Caco-2 (cell line): ENCODE data around the gene CIB1. TPM values are rescaled to one million over a fixed set of nuclear protein-coding genes. Genes with fewer than 3 reads are reported as not detected.

Experiments used
- BruUV-seq: library from RNA; stranded (reverse); fragments of 400-500 nt; replicated peaks from 2 replicates; lab custom pipeline; 2021; lab: Mats Ljungman, UMichigan
- CTCF ChIA-PET: fragments of 300-600 bp; sonication (Branson Sonifier 250); formaldehyde crosslinking; loops from one replicate; lab custom pipeline; 2022; ENCODE audit warnings: antibody characterized with exemption; lab: Charles Lee
- POLR2A ChIA-PET: fragments of 300-600 bp; sonication (Branson Sonifier 250); formaldehyde crosslinking; loops from one replicate; lab custom pipeline; 2022; ENCODE audit warnings: antibody characterized with exemption; lab: Charles Lee
- DNase-seq, 2 experiments: peaks; one replicate each; pipeline versions ENCODE4 v3.0.0 to v3.0.0-alpha.2; 2020 to 2022
- H3K27me3 ChIP-seq: replicated peaks from 2 replicates; pipeline ENCODE4 v1.6.0; 2011; ENCODE audit warnings: low read length; ENCODE audit not compliant: control insufficient read depth, insufficient read depth
- H3K36me3 ChIP-seq: 2 replicates; pipeline ENCODE4 v1.5.1; 2011; ENCODE audit warnings: low read length; ENCODE audit not compliant: control insufficient read depth, insufficient read depth
- H3K4me1 ChIP-seq: fragments of 250-450 bp; sonication (Bioruptor Pico); 2 replicates; pipeline ENCODE4 v1.5.1; 2020; ENCODE audit warnings: mild to moderate bottlenecking
- H3K4me3 ChIP-seq: 2 replicates; pipeline ENCODE4 v1.5.1; 2011; ENCODE audit warnings: low read depth, mild to moderate bottlenecking, control low read depth, low read length
- H3K9me3 ChIP-seq: fragments of 250-450 bp; sonication (Bioruptor Pico); 2 replicates; pipeline ENCODE4 v1.5.1; 2020; ENCODE audit warnings: mild to moderate bottlenecking, moderate library complexity
- H3K27ac Mint-ChIP-seq: one replicate; pipeline ENCODE4 v1.8.0; 2022; ENCODE audit warnings: mixed read lengths; ENCODE audit not compliant: unreplicated experiment
- H3K27me3 Mint-ChIP-seq: one replicate; pipeline ENCODE4 v1.8.0; 2022; ENCODE audit warnings: mixed read lengths; ENCODE audit not compliant: insufficient read depth, unreplicated experiment
- H3K36me3 Mint-ChIP-seq: one replicate; pipeline ENCODE4 v1.8.0; 2022; ENCODE audit warnings: mild to moderate bottlenecking, mixed read lengths; ENCODE audit not compliant: insufficient read depth, unreplicated experiment
- H3K4me1 Mint-ChIP-seq: one replicate; pipeline ENCODE4 v1.8.0; 2022; ENCODE audit warnings: low read depth, mixed read lengths; ENCODE audit not compliant: unreplicated experiment
- H3K4me3 Mint-ChIP-seq: one replicate; pipeline ENCODE4 v1.8.0; 2022; ENCODE audit warnings: mild to moderate bottlenecking, moderate library complexity, mixed read lengths; ENCODE audit not compliant: unreplicated experiment
- H3K9me3 Mint-ChIP-seq: one replicate; pipeline ENCODE4 v1.8.0; 2022; ENCODE audit warnings: mixed read lengths; ENCODE audit not compliant: unreplicated experiment
- intact Hi-C: fragments of 100-400 bp; cut with micrococcal nuclease; formaldehyde crosslinking; loops from one replicate; pipeline ENCODE4 v1.10.0; 2022; ENCODE audit not compliant: unreplicated experiment
- total RNA-seq: library from RNA; stranded (reverse); gene quantifications from 2 replicates; pipeline ENCODE4 v1.2.3, GENCODE V29; 2022
- TF ChIP-seq, protein P1 (sequence below), 2 experiments: fragments of 200-600 bp in 1 of 2; IDR thresholded peaks; 1 replicate in 1 of 2; 2 replicates in 1 of 2; pipeline versions ENCODE4 v1.5.1 to v1.8.0; 2011 to 2022; ENCODE audit warnings: antibody characterized with exemption in 1 of 2, control low read depth in 1 of 2, inconsistent platforms in 1 of 2, low read depth in 1 of 2, low read length in 1 of 2, mild to moderate bottlenecking in 1 of 2, moderate library complexity in 1 of 2; ENCODE audit not compliant: insufficient read depth in 1 of 2, severe bottlenecking in 1 of 2, unreplicated experiment in 1 of 2

Gene CIB1
- total RNA-seq, 1 experiment from 2014 or later: 37.7 TPM

DNA sequence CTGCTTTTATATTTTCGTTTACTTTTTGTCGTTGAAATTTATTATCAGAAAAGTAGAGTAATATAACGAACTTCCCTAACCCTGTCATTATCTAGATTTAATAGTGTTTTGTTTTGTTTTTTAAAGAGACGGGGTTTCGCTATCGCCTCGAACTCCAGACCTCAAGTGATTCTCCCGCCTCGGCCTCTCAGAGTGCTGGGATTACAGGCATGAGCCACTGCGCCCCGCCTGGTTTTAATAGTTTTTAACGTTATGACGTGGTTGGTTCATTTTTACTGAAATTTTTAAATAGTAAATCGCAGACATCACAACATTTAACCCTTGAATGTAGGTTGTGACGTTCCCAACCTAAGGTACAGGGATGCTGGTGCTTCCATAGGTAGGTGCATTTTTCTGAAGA lies 32.7 kb upstream of the CIB1 start:
- POLR2A ChIA-PET: no interaction called here
- Histone ChIP-seq H3K9me3 (no peaks in the 10 kb centered on the region), H3K4me1 (peaks cover 11% of the 10 kb centered on the region; the same call in 1 of the 2 replicates), H3K4me3 (peak overlapping the region; percentile 64), H3K27me3 (no peaks in the 10 kb centered on the region), H3K36me3 (no peaks in the 10 kb centered on the region; the same call in 1 of the 2 replicates)
- Mint-ChIP-seq H3K4me1 (peaks cover 23% of the 10 kb centered on the region), H3K4me3 (peak overlapping the region; percentile 95), H3K27ac (peak overlapping the region; percentile 97), H3K27me3 (no peaks in the 10 kb centered on the region), H3K9me3 (no peaks in the 10 kb centered on the region), H3K36me3 (peaks cover 48% of the 10 kb centered on the region)
- TF ChIP-seq, protein P1, sequence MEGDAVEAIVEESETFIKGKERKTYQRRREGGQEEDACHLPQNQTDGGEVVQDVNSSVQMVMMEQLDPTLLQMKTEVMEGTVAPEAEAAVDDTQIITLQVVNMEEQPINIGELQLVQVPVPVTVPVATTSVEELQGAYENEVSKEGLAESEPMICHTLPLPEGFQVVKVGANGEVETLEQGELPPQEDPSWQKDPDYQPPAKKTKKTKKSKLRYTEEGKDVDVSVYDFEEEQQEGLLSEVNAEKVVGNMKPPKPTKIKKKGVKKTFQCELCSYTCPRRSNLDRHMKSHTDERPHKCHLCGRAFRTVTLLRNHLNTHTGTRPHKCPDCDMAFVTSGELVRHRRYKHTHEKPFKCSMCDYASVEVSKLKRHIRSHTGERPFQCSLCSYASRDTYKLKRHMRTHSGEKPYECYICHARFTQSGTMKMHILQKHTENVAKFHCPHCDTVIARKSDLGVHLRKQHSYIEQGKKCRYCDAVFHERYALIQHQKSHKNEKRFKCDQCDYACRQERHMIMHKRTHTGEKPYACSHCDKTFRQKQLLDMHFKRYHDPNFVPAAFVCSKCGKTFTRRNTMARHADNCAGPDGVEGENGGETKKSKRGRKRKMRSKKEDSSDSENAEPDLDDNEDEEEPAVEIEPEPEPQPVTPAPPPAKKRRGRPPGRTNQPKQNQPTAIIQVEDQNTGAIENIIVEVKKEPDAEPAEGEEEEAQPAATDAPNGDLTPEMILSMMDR (IDR thresholded peaks at IDR 0.05; ENCODE audit: insufficient read depth in 1 of 2, low read depth in 1 of 2, low read length in 1 of 2, severe bottlenecking in 1 of 2, unreplicated experiment in 1 of 2): no peak
- DNase-seq: no peak
- intact Hi-C loops: no loop called here
- BruUV-seq: TSS peak; percentile 56
- CTCF ChIA-PET: interaction anchor here (1.0 kb wide), 1 partner anchor 167 kb away, joined by 3 read pairs; no protein-coding TSS in a partner anchor

DNA sequence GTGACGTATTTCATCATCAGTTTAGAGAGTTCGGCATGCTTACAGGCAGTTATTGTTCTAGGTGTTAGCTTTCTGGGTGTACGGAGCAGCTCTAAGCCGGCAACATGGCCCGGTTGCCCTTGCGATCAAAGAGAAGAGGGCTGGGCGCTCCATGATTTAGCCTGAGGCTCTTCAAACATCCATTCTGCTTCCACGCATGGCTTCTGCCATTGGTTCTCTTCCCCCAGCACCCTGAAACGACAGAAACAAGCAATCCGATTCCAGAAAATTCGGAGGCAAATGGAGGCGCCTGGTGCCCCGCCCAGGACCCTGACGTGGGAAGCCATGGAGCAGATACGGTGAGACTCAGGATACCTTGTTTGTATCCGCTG lies 32.3 kb upstream of the CIB1 start:
- Mint-ChIP-seq H3K27me3 (no peaks in the 10 kb centered on the region), H3K4me1 (peaks cover 23% of the 10 kb centered on the region), H3K27ac (peak overlapping the region; percentile 97), H3K36me3 (peaks cover 46% of the 10 kb centered on the region), H3K4me3 (peak overlapping the region; percentile 95), H3K9me3 (no peaks in the 10 kb centered on the region)
- Histone ChIP-seq H3K4me1 (peaks cover 11% of the 10 kb centered on the region; the same call in 1 of the 2 replicates), H3K4me3 (peak overlapping the region; percentile 64), H3K27me3 (no peaks in the 10 kb centered on the region), H3K36me3 (no peaks in the 10 kb centered on the region; the same call in 1 of the 2 replicates), H3K9me3 (no peaks in the 10 kb centered on the region)
- POLR2A ChIA-PET: interaction anchor here (0.5 to 1.0 kb wide), 4 partner anchors 17 to 148 kb away, joined by 3 to 8 read pairs (median 4); partner anchors contain the start of genes CIB1, GDPGP1 and TTLL13
- CTCF ChIA-PET: interaction anchor here (1.0 to 1.1 kb wide), 2 partner anchors 27 to 167 kb away, joined by 3 to 5 read pairs; no protein-coding TSS in a partner anchor
- no TSS peak for BruUV-seq
- peak; percentile 50 to 58 for DNase-seq
- intact Hi-C loops: no loop called here
- TF ChIP-seq, protein P1 (IDR thresholded peaks at IDR 0.05; ENCODE audit: insufficient read depth in 1 of 2, low read depth in 1 of 2, low read length in 1 of 2, severe bottlenecking in 1 of 2, unreplicated experiment in 1 of 2): no peak

DNA sequence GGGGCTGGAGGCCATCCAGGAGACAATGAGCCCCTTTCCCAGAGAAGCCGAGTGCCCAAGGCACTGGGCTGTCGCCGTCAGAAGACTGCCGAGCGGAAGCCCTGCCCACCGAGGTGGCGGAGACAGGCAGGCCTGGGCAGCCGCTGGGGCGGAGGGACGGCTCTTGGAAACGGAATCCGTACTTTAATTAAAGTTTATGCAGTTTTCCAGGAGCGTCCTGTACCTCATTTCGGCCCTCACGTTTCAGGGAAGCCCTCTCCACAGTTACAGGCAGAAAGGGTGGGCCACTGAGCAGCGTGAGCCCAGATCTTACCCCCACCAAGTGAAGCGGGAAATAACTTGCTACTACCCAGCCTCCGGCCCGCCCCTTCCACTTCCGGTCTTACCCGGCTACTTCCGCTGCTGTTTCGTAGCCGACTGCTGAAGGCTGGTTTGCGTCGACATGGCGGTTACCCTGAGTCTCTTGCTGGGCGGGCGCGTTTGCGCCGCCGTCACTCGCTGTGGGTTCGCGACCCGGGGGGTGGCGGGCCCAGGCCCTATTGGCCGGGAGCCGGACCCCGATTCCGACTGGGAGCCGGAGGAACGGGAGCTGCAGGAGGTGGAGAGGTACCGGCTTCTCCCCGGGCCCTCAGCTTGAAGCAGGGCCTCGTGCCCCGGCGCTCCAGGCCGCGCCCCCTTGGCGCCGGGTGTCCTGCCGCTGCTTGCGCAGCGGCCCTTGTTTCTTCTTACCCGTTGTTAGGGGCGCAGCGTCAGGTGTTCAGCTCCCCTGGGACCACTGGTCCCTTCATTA lies 31.7 kb upstream of the CIB1 start, which contains the start of gene NGRN:
Gene NGRN (plus strand): TSS at position 402 of the 790 bp plus-strand sequence. CDS start 41 bp downstream, at position 443.
- no TSS peak for BruUV-seq

More for the DNA sequence above, 31.7 kb upstream of the CIB1 start, which contains the start of gene NGRN:
- Histone ChIP-seq H3K9me3 (no peaks in the 10 kb centered on the region), H3K4me1 (peaks cover 11% of the 10 kb centered on the region; the same call in 1 of the 2 replicates), H3K27me3 (no peaks in the 10 kb centered on the region), H3K36me3 (no peaks in the 10 kb centered on the region), H3K4me3 (peak within 1 kb of the TSS; percentile 64)
- no peaks in the 10 kb centered on the region for H3K27me3 Mint-ChIP-seq
- ChIA-PET POLR2A (interaction anchor here (0.5 to 1.0 kb wide), 4 partner anchors 16 to 148 kb away, joined by 3 to 8 read pairs (median 4); partner anchors contain the start of genes CIB1, GDPGP1 and TTLL13), CTCF (interaction anchor here (1.0 to 1.1 kb wide), 2 partner anchors 28 to 166 kb away, joined by 3 to 5 read pairs; no protein-coding TSS in a partner anchor)
- DNase-seq: peak; percentile 87 to 89
- peak within 1 kb of the TSS; percentile 97 for H3K27ac Mint-ChIP-seq
- H3K4me3 Mint-ChIP-seq: peak within 1 kb of the TSS; percentile 95
- no peaks in the 10 kb centered on the region for H3K9me3 Mint-ChIP-seq
- TF ChIP-seq, protein P1 (IDR thresholded peaks at IDR 0.05; ENCODE audit: insufficient read depth in 1 of 2, low read depth in 1 of 2, low read length in 1 of 2, severe bottlenecking in 1 of 2, unreplicated experiment in 1 of 2): no peak
- peaks cover 40% of the 10 kb centered on the region for H3K36me3 Mint-ChIP-seq
- peaks cover 22% of the 10 kb centered on the region for H3K4me1 Mint-ChIP-seq
- intact Hi-C loops: loop anchor here (1.0 kb wide), 1 partner anchor 31 kb away; the partner anchor contains the start of gene GDPGP1
